Muscle layer of duodenum (tissue), 2 donors: ENCODE data around the gene TCF23.

Experiments used
- H3K27ac ChIP-seq: one replicate; pipeline ENCODE4 v1.7.0; 2013; ENCODE audit warnings: mild to moderate bottlenecking, low read length
- H3K27me3 ChIP-seq: one replicate; pipeline ENCODE4 v1.7.0; 2013; ENCODE audit warnings: low read depth, mild to moderate bottlenecking, control low read depth, low read length
- H3K36me3 ChIP-seq, 2 donors: one replicate each; pipeline ENCODE4 v1.7.0; 2013; ENCODE audit warnings: low read length in 2 of 2, control low read depth in 1 of 2, mild to moderate bottlenecking in 1 of 2; ENCODE audit not compliant: insufficient read depth in 2 of 2, control insufficient read depth in 1 of 2
- H3K4me1 ChIP-seq, 2 donors: one replicate each; pipeline ENCODE4 v1.7.0; 2013; ENCODE audit warnings: low read length in 2 of 2, mild to moderate bottlenecking in 2 of 2, control low read depth in 1 of 2, moderate library complexity in 1 of 2; ENCODE audit not compliant: insufficient read depth in 2 of 2, control insufficient read depth in 1 of 2
- H3K4me3 ChIP-seq, 2 donors: one replicate each; pipeline ENCODE4 v1.7.0; 2013; ENCODE audit warnings: low read length in 2 of 2, low read depth in 1 of 2, mild to moderate bottlenecking in 1 of 2
- H3K9me3 ChIP-seq, 2 donors: one replicate each; pipeline ENCODE4 v1.7.0; 2013; ENCODE audit warnings: low read length in 2 of 2, control low read depth in 1 of 2, mild to moderate bottlenecking in 1 of 2; ENCODE audit not compliant: control insufficient read depth in 1 of 2
- donor health status: healthy.

Gene TCF23

GRCh38 chr2:27131429-27131828 is 17.4 kb upstream of the TCF23 start:
- Histone ChIP-seq H3K27ac (no peak overlapping the region), H3K9me3 (no peaks in the 10 kb centered on the region), H3K4me1 (peaks cover 13 to 18% of the 10 kb centered on the region in 2 donors), H3K36me3 (peaks cover 22 to 34% of the 10 kb centered on the region in 2 donors), H3K27me3 (no peaks in the 10 kb centered on the region), H3K4me3 (no peak overlapping the region)

- H3K27me3 ChIP-seq: no peaks in the 10 kb centered on the region
- H3K36me3 ChIP-seq: peaks cover 22 to 34% of the 10 kb centered on the region in 2 donors
- peaks cover 13 to 18% of the 10 kb centered on the region in 2 donors for H3K4me1 ChIP-seq
- H3K4me3 ChIP-seq: peak overlapping the region; percentile 81 to 95
- no peaks in the 10 kb centered on the region for H3K9me3 ChIP-seq
- H3K27ac ChIP-seq: peak overlapping the region; percentile 39
Observed at GRCh38 chr2:27133195-27133875, 15.5 kb upstream of the TCF23 start.

- H3K27me3 ChIP-seq: no peaks in the 10 kb centered on the region
- H3K36me3 ChIP-seq: peaks cover 22 to 34% of the 10 kb centered on the region in 2 donors
- H3K4me1 ChIP-seq: peaks cover 13 to 18% of the 10 kb centered on the region in 2 donors
- peak within 1 kb of the TSS; percentile 39 for H3K27ac ChIP-seq
- H3K4me3 ChIP-seq: peak within 1 kb of the TSS; percentile 81 to 95
- no peaks in the 10 kb centered on the region for H3K9me3 ChIP-seq
Observed at GRCh38 chr2:27133905-27134780, 14.7 kb upstream of the TCF23 start, which contains the start of gene PREB. Gene PREB, minus strand, starts transcription at chr2:27134636. Its CDS starts 215 bp downstream, at chr2:27134421.

GRCh38 chr2:27134781-27135477 is 13.9 kb upstream of the TCF23 start:
- no peak overlapping the region for H3K27ac ChIP-seq
- peak overlapping the region in 1 of 2 donors; percentile 95 for H3K4me3 ChIP-seq
- H3K36me3 ChIP-seq: peaks cover 20 to 27% of the 10 kb centered on the region in 2 donors
- H3K27me3 ChIP-seq: no peaks in the 10 kb centered on the region
- H3K4me1 ChIP-seq: peaks cover 13 to 18% of the 10 kb centered on the region in 2 donors
- no peaks in the 10 kb centered on the region for H3K9me3 ChIP-seq

- Histone ChIP-seq H3K27ac (no peak overlapping the region), H3K4me3 (no peak overlapping the region)
Observed at GRCh38 chr2:27135478-27135955, 13.3 kb upstream of the TCF23 start.

GRCh38 chr2:27136751-27137150 is 12.1 kb upstream of the TCF23 start:
- H3K27ac ChIP-seq: no peak overlapping the region
- H3K36me3 ChIP-seq: peaks cover 3 to 8% of the 10 kb centered on the region in 2 donors
- H3K4me3 ChIP-seq: no peak overlapping the region
- H3K9me3 ChIP-seq: no peaks in the 10 kb centered on the region
- H3K4me1 ChIP-seq: peaks cover 13 to 18% of the 10 kb centered on the region in 2 donors
- no peaks in the 10 kb centered on the region for H3K27me3 ChIP-seq

More at GRCh38 chr2:27135478-27135955, 13.3 kb upstream of the TCF23 start:
- Histone ChIP-seq H3K27me3 (no peaks in the 10 kb centered on the region), H3K4me1 (peaks cover 13 to 18% of the 10 kb centered on the region in 2 donors), H3K9me3 (no peaks in the 10 kb centered on the region), H3K36me3 (peaks cover 14 to 21% of the 10 kb centered on the region in 2 donors)

GRCh38 chr2:27137322-27137935 is 11.4 kb upstream of the TCF23 start:
- no peak overlapping the region for H3K27ac ChIP-seq
- no peaks in the 10 kb centered on the region for H3K27me3 ChIP-seq
- H3K4me1 ChIP-seq: peaks cover 13 to 15% of the 10 kb centered on the region in 2 donors
- no peaks in the 10 kb centered on the region for H3K9me3 ChIP-seq
- H3K36me3 ChIP-seq: peaks cover 0 to 2% of the 10 kb centered on the region in 2 donors
- no peak overlapping the region for H3K4me3 ChIP-seq

- no peaks in the 10 kb centered on the region for H3K27me3 ChIP-seq
- H3K4me3 ChIP-seq: no peak overlapping the region
- H3K9me3 ChIP-seq: no peaks in the 10 kb centered on the region
- peaks cover 6 to 8% of the 10 kb centered on the region in 2 donors for H3K4me1 ChIP-seq
- H3K27ac ChIP-seq: no peak overlapping the region
- H3K36me3 ChIP-seq: no peaks in the 10 kb centered on the region
Observed at GRCh38 chr2:27138111-27138510, 10.7 kb upstream of the TCF23 start.

- Histone ChIP-seq H3K4me1 (no peaks in the 10 kb centered on the region), H3K27me3 (no peaks in the 10 kb centered on the region), H3K4me3 (no peak within 1 kb of the TSS), H3K27ac (no peak within 1 kb of the TSS), H3K9me3 (no peaks in the 10 kb centered on the region), H3K36me3 (no peaks in the 10 kb centered on the region)
Observed at GRCh38 chr2:27139310-27139709, 9.5 kb upstream of the TCF23 start, which contains the start of gene PRR30. Gene PRR30, minus strand, starts transcription at chr2:27139410. Its CDS starts 1,081 bp downstream, at chr2:27138329.

- Histone ChIP-seq H3K4me3 (no peak overlapping the region), H3K27me3 (no peaks in the 10 kb centered on the region), H3K36me3 (no peaks in the 10 kb centered on the region), H3K27ac (no peak overlapping the region), H3K4me1 (no peaks in the 10 kb centered on the region), H3K9me3 (no peaks in the 10 kb centered on the region)
Observed at GRCh38 chr2:27143285-27143684, 5.5 kb upstream of the TCF23 start.
